Muscle layer of colon (tissue), 2 donors: Measurements from ENCODE around the gene AUNIP.
A peak's percentile ranks its signal among the peaks of the same experiment; 100 is the strongest.

ENCODE experiments used
- H3K27ac ChIP-seq: one replicate; pipeline ENCODE4 v1.7.0; 2013; ENCODE audit warnings: low read depth, mild to moderate bottlenecking, low read length, moderate library complexity
- H3K27me3 ChIP-seq, 2 donors: one replicate each; pipeline ENCODE4 v1.7.0; 2013; ENCODE audit warnings: low read length in 2 of 2, mild to moderate bottlenecking in 2 of 2; ENCODE audit not compliant: insufficient read depth in 2 of 2, control insufficient read depth in 1 of 2
- H3K36me3 ChIP-seq: one replicate; pipeline ENCODE4 v1.7.0; 2013; ENCODE audit warnings: mild to moderate bottlenecking, low read length; ENCODE audit not compliant: insufficient read depth
- H3K4me1 ChIP-seq: one replicate; pipeline ENCODE4 v1.7.0; 2013; ENCODE audit warnings: mild to moderate bottlenecking, low read length; ENCODE audit not compliant: insufficient read depth
- H3K4me3 ChIP-seq, 2 donors: one replicate each; pipeline ENCODE4 v1.7.0; 2013; ENCODE audit warnings: low read length in 2 of 2, low read depth in 1 of 2, mild to moderate bottlenecking in 1 of 2, moderate library complexity in 1 of 2
- H3K9ac ChIP-seq: one replicate; pipeline ENCODE4 v1.7.0; 2013; ENCODE audit warnings: low read length
- H3K9me3 ChIP-seq: one replicate; pipeline ENCODE4 v1.7.0; 2013; ENCODE audit warnings: mild to moderate bottlenecking, low read length
- donor health status: abdominal sarcoma.
- donor health status: Adenocarcinoma of cecum.

Gene AUNIP

DNA sequence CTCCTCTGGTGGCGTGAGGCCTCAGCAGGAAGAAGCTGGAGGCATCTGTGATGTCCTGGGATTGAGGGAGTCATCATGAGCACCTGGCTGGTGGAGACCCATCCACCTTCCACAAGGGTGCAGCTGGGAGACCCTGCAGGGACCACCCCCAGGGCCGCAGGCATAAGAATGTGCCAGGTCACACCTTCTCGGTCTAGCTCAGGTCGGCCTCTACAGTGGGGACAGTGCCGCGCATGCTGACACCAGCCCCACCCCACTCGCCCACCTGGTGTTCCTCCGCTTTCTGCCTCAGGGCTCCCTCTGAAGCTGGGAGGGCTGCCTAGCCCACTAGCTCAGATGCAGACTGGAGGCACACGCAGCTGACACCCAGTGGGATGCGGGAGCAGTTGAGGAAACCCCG is 22.0 kb upstream of the AUNIP start:
- no peaks in the 10 kb centered on the region for H3K27me3 ChIP-seq
- H3K4me3 ChIP-seq, result no peak overlapping the region
- no peak overlapping the region for H3K9ac ChIP-seq
- no peaks in the 10 kb centered on the region for H3K9me3 ChIP-seq
- no peaks in the 10 kb centered on the region for H3K36me3 ChIP-seq
- no peak overlapping the region for H3K27ac ChIP-seq
- H3K4me1 ChIP-seq, result peaks cover 3% of the 10 kb centered on the region

- H3K27ac ChIP-seq, result no peak overlapping the region
Measured at GRCh38 chr1:25880518-25880917, 21.3 kb upstream of the AUNIP start.

GRCh38 chr1:25879675-25880074 is 20.4 kb upstream of the AUNIP start:
- Histone ChIP-seq H3K27me3 (no peaks in the 10 kb centered on the region), H3K36me3 (no peaks in the 10 kb centered on the region), H3K9me3 (no peaks in the 10 kb centered on the region), H3K4me1 (peaks cover 10% of the 10 kb centered on the region), H3K4me3 (no peak overlapping the region), H3K27ac (no peak overlapping the region), H3K9ac (no peak overlapping the region)

More at GRCh38 chr1:25880518-25880917, 21.3 kb upstream of the AUNIP start:
- no peaks in the 10 kb centered on the region for H3K27me3 ChIP-seq
- no peak overlapping the region for H3K9ac ChIP-seq
- no peaks in the 10 kb centered on the region for H3K36me3 ChIP-seq
- peaks cover 8% of the 10 kb centered on the region for H3K4me1 ChIP-seq
- H3K4me3 ChIP-seq, result no peak overlapping the region
- no peaks in the 10 kb centered on the region for H3K9me3 ChIP-seq

GRCh38 chr1:25878690-25879089 is 19.4 kb upstream of the AUNIP start:
- Histone ChIP-seq H3K4me3 (no peak overlapping the region), H3K4me1 (peaks cover 15% of the 10 kb centered on the region), H3K27ac (no peak overlapping the region), H3K27me3 (no peaks in the 10 kb centered on the region), H3K36me3 (no peaks in the 10 kb centered on the region), H3K9me3 (no peaks in the 10 kb centered on the region), H3K9ac (no peak overlapping the region)

DNA sequence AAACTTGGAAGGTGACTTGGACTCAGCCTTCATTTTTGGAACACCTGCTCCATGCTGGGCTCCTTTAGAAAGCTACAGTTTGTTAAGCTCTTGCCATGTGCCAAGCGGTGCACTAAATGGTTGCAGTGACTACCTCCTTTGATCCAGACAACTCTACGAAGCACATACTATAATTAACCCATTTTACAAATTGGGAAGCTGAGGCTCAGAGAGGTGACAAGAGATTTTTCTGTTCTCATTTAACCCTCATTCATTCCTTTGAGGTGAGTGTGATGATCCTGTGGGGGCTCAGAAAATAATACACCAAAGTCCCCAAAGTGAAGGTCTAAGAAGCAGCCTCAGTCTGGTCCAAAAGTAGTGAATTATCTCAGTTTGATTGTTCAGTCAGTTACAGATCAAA is 17.9 kb upstream of the AUNIP start:
- Histone ChIP-seq H3K4me3 (no peak overlapping the region), H3K27ac (no peak overlapping the region), H3K27me3 (no peaks in the 10 kb centered on the region), H3K36me3 (no peaks in the 10 kb centered on the region), H3K9me3 (no peaks in the 10 kb centered on the region), H3K9ac (no peak overlapping the region), H3K4me1 (peaks cover 19% of the 10 kb centered on the region)

DNA sequence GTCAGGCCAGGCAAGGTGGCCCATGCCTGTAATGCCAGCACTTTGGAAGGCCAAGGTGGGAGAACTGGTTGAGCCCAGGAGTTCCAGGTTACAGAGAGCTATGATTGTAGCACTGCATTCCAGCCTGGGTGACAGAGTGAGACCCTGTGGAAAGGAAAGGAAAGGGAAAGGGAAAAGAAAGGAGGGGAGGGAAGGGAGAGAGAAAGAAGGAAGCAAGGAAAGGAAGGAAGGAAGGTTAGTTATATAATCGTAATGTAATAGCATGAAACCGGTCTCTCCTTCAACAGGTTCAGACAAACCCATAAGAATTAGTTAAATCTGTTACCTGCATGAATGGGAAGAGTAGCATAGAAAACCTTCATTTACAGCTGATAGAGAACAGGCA is 17.4 kb upstream of the AUNIP start:
- Histone ChIP-seq H3K4me3 (no peak overlapping the region), H3K36me3 (no peaks in the 10 kb centered on the region), H3K9me3 (no peaks in the 10 kb centered on the region), H3K27ac (no peak overlapping the region), H3K9ac (no peak overlapping the region), H3K4me1 (peaks cover 23% of the 10 kb centered on the region), H3K27me3 (no peaks in the 10 kb centered on the region)

DNA sequence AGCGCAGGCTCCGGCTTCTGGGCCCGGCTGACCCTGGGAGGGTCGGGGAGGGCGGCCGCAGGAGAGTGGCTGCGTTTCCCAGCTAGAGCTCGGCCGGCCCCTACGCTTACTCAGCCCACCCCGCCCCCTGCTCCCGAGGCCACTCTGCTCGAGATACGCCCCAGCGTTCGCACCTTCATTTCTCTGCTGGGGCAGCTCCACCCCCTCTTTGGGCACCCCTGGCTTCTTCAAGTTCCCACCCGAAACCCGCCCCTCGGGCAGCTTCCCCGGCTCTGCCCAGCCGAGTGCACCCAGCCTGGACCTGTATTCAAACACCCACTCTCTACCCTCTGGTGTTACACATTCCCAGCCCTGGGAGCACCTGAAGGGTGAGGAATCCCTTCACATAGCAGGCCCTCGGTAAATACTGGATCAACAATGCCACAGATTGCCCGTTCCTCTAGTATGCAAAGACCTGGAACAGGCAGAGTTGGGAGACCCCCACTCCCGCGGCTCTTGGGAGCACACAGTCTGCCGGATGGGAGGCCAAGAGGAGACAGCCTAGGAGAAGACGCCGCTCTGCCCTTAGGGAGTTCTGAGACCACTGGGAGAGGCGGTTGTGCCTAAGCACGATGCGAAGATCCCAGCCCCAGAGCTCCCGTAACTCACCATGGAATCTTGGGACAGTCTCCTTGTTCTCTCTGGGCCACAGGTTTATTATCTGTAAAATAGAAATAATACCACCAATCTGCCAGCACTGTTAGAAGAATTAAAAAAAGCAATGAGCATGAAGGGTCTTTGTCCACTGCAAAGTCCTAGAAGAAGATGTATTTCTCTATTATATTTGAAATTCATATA is 16.8 kb upstream of the AUNIP start:
- Histone ChIP-seq H3K9me3 (no peaks in the 10 kb centered on the region), H3K9ac (no peak overlapping the region), H3K4me1 (peaks cover 29% of the 10 kb centered on the region), H3K27ac (peak overlapping the region; percentile 73), H3K27me3 (no peaks in the 10 kb centered on the region), H3K4me3 (peak overlapping the region; percentile 55 to 80), H3K36me3 (no peaks in the 10 kb centered on the region)

DNA sequence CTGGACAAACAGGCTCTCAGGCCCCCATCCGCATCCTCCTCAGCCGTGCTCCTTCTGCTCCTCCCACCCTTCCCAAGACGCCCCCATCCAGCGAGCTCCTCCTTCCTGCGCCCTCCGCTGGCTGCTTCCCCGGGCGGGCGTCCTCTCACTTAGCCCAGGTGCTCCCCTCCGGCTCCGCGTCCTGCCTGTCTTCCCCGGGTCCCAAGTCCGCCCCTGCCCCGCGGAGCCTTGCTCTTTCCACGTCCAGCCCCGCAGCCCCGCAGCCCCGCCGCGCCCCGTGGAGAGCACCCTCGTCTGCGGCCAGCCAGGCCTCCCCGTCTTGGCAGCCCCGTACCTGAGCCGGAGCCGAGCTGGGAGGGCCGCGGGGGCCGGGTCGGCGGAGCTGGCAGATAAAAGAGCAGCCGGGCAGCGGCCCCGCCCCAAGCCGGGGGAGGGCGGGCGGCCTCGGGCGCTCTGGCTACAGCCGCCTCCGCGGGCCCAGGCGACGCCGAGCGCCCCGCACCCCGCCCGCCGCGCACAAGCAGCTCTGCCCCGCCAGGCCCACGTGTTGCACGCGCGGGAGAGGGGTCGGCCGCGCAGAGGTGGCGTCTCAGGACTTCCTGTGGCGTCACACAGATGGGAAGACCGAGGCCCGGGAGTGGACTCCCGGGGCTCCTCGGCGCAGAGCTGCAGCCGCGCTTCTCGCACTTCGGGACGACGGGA is 16.0 kb upstream of the AUNIP start, which contains the start of gene PAQR7:
Gene PAQR7, minus strand, starts transcription at position 555 of the 702 bp plus-strand sequence. CDS start 11,869 bp downstream, outside the sequence.
- peak within 1 kb of the TSS; percentile 73 for H3K27ac ChIP-seq
- peaks cover 32% of the 10 kb centered on the region for H3K4me1 ChIP-seq
- H3K36me3 ChIP-seq, result peaks cover 3% of the 10 kb centered on the region
- peak within 1 kb of the TSS; percentile 50 for H3K9ac ChIP-seq
- H3K9me3 ChIP-seq, result no peaks in the 10 kb centered on the region
- no peaks in the 10 kb centered on the region for H3K27me3 ChIP-seq
- peak within 1 kb of the TSS; percentile 75 to 80 for H3K4me3 ChIP-seq

DNA sequence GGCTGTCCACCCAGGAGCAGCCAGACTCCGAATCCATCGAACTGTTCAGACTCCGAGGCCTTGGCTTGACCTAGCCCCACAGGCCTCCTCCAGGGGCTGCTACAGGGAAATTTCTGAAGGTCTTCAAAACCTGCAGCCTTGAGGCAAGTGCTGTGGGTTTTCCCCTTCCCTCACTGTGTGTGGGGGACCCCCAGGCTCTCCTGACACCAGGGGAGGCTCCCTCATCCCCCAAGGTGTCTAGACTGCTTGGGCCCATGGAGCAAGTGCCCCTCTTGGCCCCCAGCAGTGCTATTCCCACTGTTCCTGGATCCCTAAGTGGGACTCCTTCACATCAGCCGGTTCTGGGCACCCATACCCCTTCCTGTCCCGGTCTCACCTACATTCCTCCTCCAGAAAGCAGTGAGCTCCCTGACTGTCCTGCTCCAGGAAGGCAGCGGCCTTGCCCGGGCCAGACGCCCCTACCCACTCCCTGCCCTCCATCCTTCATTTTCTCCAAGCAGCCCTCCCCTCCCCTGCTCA is 15.4 kb upstream of the AUNIP start:
- Histone ChIP-seq H3K27ac (peak overlapping the region; percentile 72), H3K9ac (peak overlapping the region; percentile 50), H3K9me3 (no peaks in the 10 kb centered on the region), H3K4me3 (peak overlapping the region; percentile 75 to 80), H3K4me1 (peaks cover 32% of the 10 kb centered on the region), H3K36me3 (peaks cover 5% of the 10 kb centered on the region), H3K27me3 (no peaks in the 10 kb centered on the region)

- H3K4me1 ChIP-seq, result peaks cover 32% of the 10 kb centered on the region
- H3K4me3 ChIP-seq, result peak overlapping the region; percentile 75 to 80
- no peak overlapping the region for H3K9ac ChIP-seq
- H3K27me3 ChIP-seq, result no peaks in the 10 kb centered on the region
- H3K27ac ChIP-seq, result peak overlapping the region; percentile 19
- peaks cover 5% of the 10 kb centered on the region for H3K36me3 ChIP-seq
- H3K9me3 ChIP-seq, result no peaks in the 10 kb centered on the region
Measured at GRCh38 chr1:25874209-25874608, 15.0 kb upstream of the AUNIP start.

- Histone ChIP-seq H3K36me3 (peaks cover 7% of the 10 kb centered on the region), H3K9me3 (no peaks in the 10 kb centered on the region), H3K27me3 (no peaks in the 10 kb centered on the region), H3K9ac (no peak overlapping the region), H3K27ac (no peak overlapping the region), H3K4me3 (no peak overlapping the region), H3K4me1 (peaks cover 32% of the 10 kb centered on the region)
Measured at GRCh38 chr1:25873120-25873519, 13.9 kb upstream of the AUNIP start.
